MM.1S (cell line): ENCODE results near the gene NTM.

ENCODE experiments used
- DNase-seq: peaks from one replicate; pipeline ENCODE4 v3.0.0-alpha.2; 2015
- H2AFZ ChIP-seq: fragments of 300-600 bp; sonication (generic); 2 replicates; pipeline ENCODE4 v1.6.0; 2016; ENCODE audit warnings: antibody characterized with exemption, low read length
- H3F3A ChIP-seq: fragments of 300-600 bp; sonication (generic); 2 replicates; pipeline ENCODE4 v1.6.1; 2016; ENCODE audit warnings: mild to moderate bottlenecking, antibody characterized with exemption, low read length, moderate library complexity, mixed read lengths; ENCODE audit not compliant: insufficient read depth
- H3K27ac ChIP-seq: fragments of 300-600 bp; sonication (generic); 2 replicates; pipeline ENCODE4 v1.5.1; 2016; ENCODE audit warnings: mild to moderate bottlenecking, low read length
- H3K27me3 ChIP-seq: fragments of 300-600 bp; sonication (generic); replicated peaks from 2 replicates; pipeline ENCODE4 v1.6.0; 2016; ENCODE audit warnings: low read length; ENCODE audit not compliant: insufficient read depth
- H3K36me3 ChIP-seq: fragments of 300-600 bp; sonication (generic); replicated peaks from 2 replicates; pipeline ENCODE4 v1.6.1; 2016; ENCODE audit warnings: mild to moderate bottlenecking, low read length, mixed read lengths; ENCODE audit not compliant: insufficient read depth
- H3K4me1 ChIP-seq: fragments of 300-600 bp; sonication (generic); 2 replicates; pipeline ENCODE4 v1.6.1; 2016; ENCODE audit warnings: low read length, mixed read lengths
- H3K4me2 ChIP-seq: fragments of 300-600 bp; sonication (generic); 2 replicates; pipeline ENCODE4 v1.6.0; 2016; ENCODE audit warnings: low read depth, low read length
- H3K4me3 ChIP-seq: fragments of 300-600 bp; sonication (generic); 2 replicates; pipeline ENCODE4 v1.5.1; 2016; ENCODE audit warnings: low read length, mixed read lengths
- H3K79me2 ChIP-seq: fragments of 300-600 bp; sonication (generic); 2 replicates; pipeline ENCODE4 v1.6.1; 2016; ENCODE audit warnings: mixed run types, low read length, mixed read lengths
- H3K9ac ChIP-seq: fragments of 300-600 bp; sonication (generic); 2 replicates; pipeline ENCODE4 v1.6.1; 2016; ENCODE audit warnings: low read length, mixed read lengths
- H3K9me2 ChIP-seq: fragments of 300-600 bp; sonication (generic); replicated peaks from 2 replicates; pipeline ENCODE4 v1.6.1; 2016; ENCODE audit warnings: mild to moderate bottlenecking, low read length, mixed read lengths; ENCODE audit not compliant: insufficient read depth
- H3K9me3 ChIP-seq: fragments of 300-600 bp; sonication (generic); replicated peaks from 2 replicates; pipeline ENCODE4 v1.6.1; 2016; ENCODE audit warnings: mild to moderate bottlenecking, low read length, mixed read lengths; ENCODE audit not compliant: insufficient read depth
- H4K20me1 ChIP-seq: fragments of 300-600 bp; sonication (generic); 2 replicates; pipeline ENCODE4 v1.6.1; 2016; ENCODE audit warnings: mild to moderate bottlenecking, low read length, moderate library complexity, mixed read lengths; ENCODE audit not compliant: insufficient read depth
- CTCF ChIP-seq: fragments of 300-600 bp; sonication (generic); IDR thresholded peaks from 2 replicates; pipeline ENCODE4 v1.5.1; 2016; ENCODE audit warnings: antibody characterized with exemption, low read length, mixed read lengths
- EZH2 ChIP-seq: fragments of 300-600 bp; sonication (generic); optimal IDR thresholded peaks from 2 replicates; pipeline ENCODE3; 2017; ENCODE audit warnings: low read depth, mild to moderate bottlenecking, antibody characterized with exemption, low read length, mixed read lengths
- EZH2phosphoT487 ChIP-seq: fragments of 300-600 bp; sonication (generic); IDR thresholded peaks from 2 replicates; pipeline ENCODE4 v1.6.1; 2018; ENCODE audit warnings: antibody characterized with exemption, low read length

Gene NTM

GRCh38 chr11:132094598-132094997 lies 724.2 kb downstream of the NTM start:
- no peaks in the 10 kb centered on the region for H3F3A ChIP-seq
- H3K9me3 ChIP-seq: no peaks in the 10 kb centered on the region
- H3K4me1 ChIP-seq: 0 out of 2 replicates have a peak, but pooled peaks cover 4% of the 10 kb centered on the region
- H3K36me3 ChIP-seq: no peaks in the 10 kb centered on the region
- peaks cover 6% of the 10 kb centered on the region for H3K27me3 ChIP-seq
- H3K4me2 ChIP-seq: no peak overlapping the region
- no peak overlapping the region for H2AFZ ChIP-seq
- no peak overlapping the region for H3K9ac ChIP-seq
- H3K9me2 ChIP-seq: no peaks in the 10 kb centered on the region
- no peak overlapping the region for H3K4me3 ChIP-seq
- H3K27ac ChIP-seq: no peak overlapping the region
- DNase-seq: no peak
- TF ChIP-seq EZH2phosphoT487: no peak
- no peak for TF ChIP-seq EZH2
- TF ChIP-seq CTCF: no peak
- H4K20me1 ChIP-seq: no peaks in the 10 kb centered on the region
- H3K79me2 ChIP-seq: no peaks in the 10 kb centered on the region

GRCh38 chr11:132095230-132096131 lies 725.1 kb downstream of the NTM start:
- Histone ChIP-seq H3K9me2 (no peaks in the 10 kb centered on the region), H4K20me1 (no peaks in the 10 kb centered on the region), H3K79me2 (no peaks in the 10 kb centered on the region), H3K9ac (no peak overlapping the region), H3K36me3 (no peaks in the 10 kb centered on the region), H3K9me3 (no peaks in the 10 kb centered on the region), H3K4me1 (0 out of 2 replicates have a peak, but pooled peaks cover 4% of the 10 kb centered on the region), H3K4me2 (no peak overlapping the region), H2AFZ (no peak overlapping the region), H3K4me3 (no peak overlapping the region), H3F3A (no peaks in the 10 kb centered on the region), H3K27ac (no peak overlapping the region), H3K27me3 (peaks cover 6% of the 10 kb centered on the region)
- DNase-seq: no peak
- TF ChIP-seq CTCF: no peak
- TF ChIP-seq EZH2: no peak
- no peak for TF ChIP-seq EZH2phosphoT487

GRCh38 chr11:132096132-132096825 lies 725.9 kb downstream of the NTM start:
- H3K4me2 ChIP-seq: no peak overlapping the region
- 0 out of 2 replicates have a peak, but pooled peaks cover 4% of the 10 kb centered on the region for H3K4me1 ChIP-seq
- no peaks in the 10 kb centered on the region for H3F3A ChIP-seq
- H3K27me3 ChIP-seq: peaks cover 6% of the 10 kb centered on the region
- no peaks in the 10 kb centered on the region for H4K20me1 ChIP-seq
- H3K27ac ChIP-seq: no peak overlapping the region
- H2AFZ ChIP-seq: no peak overlapping the region
- no peak overlapping the region for H3K4me3 ChIP-seq
- TF ChIP-seq EZH2phosphoT487 (no peak), EZH2 (no peak), CTCF (no peak)
- no peaks in the 10 kb centered on the region for H3K36me3 ChIP-seq
- no peaks in the 10 kb centered on the region for H3K79me2 ChIP-seq
- no peak for DNase-seq
- H3K9me2 ChIP-seq: no peaks in the 10 kb centered on the region
- no peaks in the 10 kb centered on the region for H3K9me3 ChIP-seq
- no peak overlapping the region for H3K9ac ChIP-seq
